Activated CD8-positive, alpha-beta memory T cell treated with anti-CD3 and anti-CD28 coated beads for 24 hours (primary cell): Measurements from ENCODE around the gene ATF4.

ENCODE experiments used
- DNase-seq: peaks from one replicate; pipeline ENCODE4 v3.0.0-alpha.2; 2020

ATF4 gene

GRCh38 chr22:39520226-39521105, at the start of gene ATF4:
Gene ATF4 (plus strand): TSS chr22:39520562. CDS start chr22:39521446, 884 bp downstream.
- DNase-seq: peak; percentile 98

GRCh38 chr22:39471381-39472141, 48.8 kb upstream of the ATF4 start:
- DNase-seq: no peak

GRCh38 chr22:39472570-39473556, 47.5 kb upstream of the ATF4 start:
- no peak for DNase-seq

GRCh38 chr22:39473851-39474250, 46.5 kb upstream of the ATF4 start:
- DNase-seq: no peak

GRCh38 chr22:39474351-39475111, 45.8 kb upstream of the ATF4 start:
- no peak for DNase-seq

- DNase-seq: no peak
These were observed 45.0 kb upstream of the ATF4 start for GRCh38 chr22:39475337-39475736.

GRCh38 chr22:39475902-39476301, 44.5 kb upstream of the ATF4 start:
- no peak for DNase-seq

GRCh38 chr22:39476664-39477063, 43.7 kb upstream of the ATF4 start:
- no peak for DNase-seq

GRCh38 chr22:39477542-39477941, 42.8 kb upstream of the ATF4 start:
- DNase-seq: no peak

- DNase-seq: no peak
These were observed 41.9 kb upstream of the ATF4 start for GRCh38 chr22:39478441-39478850.

- DNase-seq: no peak
These were observed 41.1 kb upstream of the ATF4 start for GRCh38 chr22:39479254-39479653.

GRCh38 chr22:39480557-39480956, 39.8 kb upstream of the ATF4 start:
- DNase-seq: no peak

- DNase-seq: no peak
These were observed 39.3 kb upstream of the ATF4 start for GRCh38 chr22:39481054-39481453.

- no peak for DNase-seq
These were observed 38.8 kb upstream of the ATF4 start for GRCh38 chr22:39481595-39481994.

- DNase-seq: no peak
These were observed 37.6 kb upstream of the ATF4 start for GRCh38 chr22:39482768-39483167.

GRCh38 chr22:39486951-39487825, 33.2 kb upstream of the ATF4 start:
- DNase-seq: no peak

- DNase-seq: no peak
These were observed 32.4 kb upstream of the ATF4 start for GRCh38 chr22:39487826-39488520.

- DNase-seq: no peak
These were observed 31.7 kb upstream of the ATF4 start for GRCh38 chr22:39488563-39489083.

GRCh38 chr22:39489094-39490068, 31.0 kb upstream of the ATF4 start:
- DNase-seq: no peak
